Naive B cell (primary cell): ENCODE results near the gene SPDYE4. TPM values are rescaled to one million over a fixed set of nuclear protein-coding genes. Genes with fewer than 3 reads are reported as not detected.

Experiments
- ATAC-seq, 2 donors: fragments of 150-1000 bp; cut with Tn5 transposase; 2 replicates each; pipeline ENCODE4 v1.10.0; 2021; ENCODE audit warnings: low read depth in 2 of 2, mild to moderate bottlenecking in 2 of 2, moderate library complexity in 2 of 2
- DNase-seq: peaks from one replicate; pipeline ENCODE4 v3.0.0; 2022
- H3K27ac Mint-ChIP-seq, 6 donors: one replicate each; pipeline ENCODE4 v1.8.0; 2020 to 2022; ENCODE audit warnings: mild to moderate bottlenecking in 6 of 6, mixed read lengths in 6 of 6, moderate library complexity in 5 of 6, inconsistent platforms in 2 of 6
- H3K27me3 Mint-ChIP-seq, 3 donors: one replicate each; pipeline ENCODE4 v1.8.0; 2021 to 2022; ENCODE audit warnings: mixed read lengths in 3 of 3, mild to moderate bottlenecking in 1 of 3
- H3K36me3 Mint-ChIP-seq, 2 donors: one replicate each; pipeline ENCODE4 v1.8.0; 2020 to 2022; ENCODE audit warnings: mixed read lengths in 2 of 2, inconsistent platforms in 1 of 2, mild to moderate bottlenecking in 1 of 2
- H3K4me1 Mint-ChIP-seq, 3 donors: one replicate each; pipeline ENCODE4 v1.8.0; 2020 to 2022; ENCODE audit warnings: mixed read lengths in 3 of 3, inconsistent platforms in 1 of 3, mild to moderate bottlenecking in 1 of 3, moderate library complexity in 1 of 3
- H3K4me3 Mint-ChIP-seq, 8 donors: one replicate each; pipeline ENCODE4 v1.8.0; 2020 to 2022; ENCODE audit warnings: mild to moderate bottlenecking in 8 of 8, mixed read lengths in 8 of 8, moderate library complexity in 8 of 8, inconsistent platforms in 2 of 8
- H3K9me3 Mint-ChIP-seq, 7 donors: one replicate each; pipeline ENCODE4 v1.8.0; 2020 to 2022; ENCODE audit warnings: mixed read lengths in 7 of 7, mild to moderate bottlenecking in 5 of 7, inconsistent platforms in 2 of 7, moderate library complexity in 1 of 7
- polyA plus RNA-seq, 6 donors: library from polyadenylated mRNA; unstranded; fragments of 300-500 nt; fragmentation: Illumina TruSeq; gene quantifications; one replicate each; pipeline ENCODE4 v1.2.3, GENCODE V29; 2021; ENCODE audit warnings: low read depth in 6 of 6

SPDYE4 gene
- polyA plus RNA-seq, 6 donors from 2014 or later = not detected

DNA sequence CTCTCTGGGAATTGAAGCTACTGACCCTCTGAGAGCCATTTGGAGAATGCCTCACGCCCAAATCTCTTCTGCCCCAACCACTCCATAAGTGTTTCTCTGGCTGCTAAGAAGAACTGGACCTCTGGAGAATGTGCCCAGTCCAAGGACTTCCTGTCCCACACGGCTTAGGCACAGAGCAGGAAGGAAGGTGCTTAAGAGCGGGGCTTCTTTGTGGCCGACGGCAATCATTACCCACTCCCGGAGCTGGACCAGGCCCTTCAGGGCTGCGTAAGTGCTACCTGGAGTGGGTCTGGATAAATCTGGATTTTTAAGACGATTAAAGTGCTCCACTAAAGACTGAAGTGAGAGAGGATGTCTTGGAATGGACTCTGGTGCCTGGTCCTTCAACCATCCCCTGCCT lies 15.5 kb downstream of the SPDYE4 start:
- Mint-ChIP-seq H3K9me3 (peaks cover 0 to 2% (median 0%) of the 10 kb centered on the region in 7 donors), H3K27me3 (no peaks in the 10 kb centered on the region), H3K4me1 (peaks cover 32 to 35% (median 32%) of the 10 kb centered on the region in 3 donors), H3K27ac (peak overlapping the region in 5 of 6 donors; percentile 12 to 93 (median 62)), H3K4me3 (peak overlapping the region in 3 of 8 donors; percentile 1 to 74 (median 19)), H3K36me3 (no peaks in the 10 kb centered on the region)
- DNase-seq (no peak), ATAC-seq (no peak)

DNA sequence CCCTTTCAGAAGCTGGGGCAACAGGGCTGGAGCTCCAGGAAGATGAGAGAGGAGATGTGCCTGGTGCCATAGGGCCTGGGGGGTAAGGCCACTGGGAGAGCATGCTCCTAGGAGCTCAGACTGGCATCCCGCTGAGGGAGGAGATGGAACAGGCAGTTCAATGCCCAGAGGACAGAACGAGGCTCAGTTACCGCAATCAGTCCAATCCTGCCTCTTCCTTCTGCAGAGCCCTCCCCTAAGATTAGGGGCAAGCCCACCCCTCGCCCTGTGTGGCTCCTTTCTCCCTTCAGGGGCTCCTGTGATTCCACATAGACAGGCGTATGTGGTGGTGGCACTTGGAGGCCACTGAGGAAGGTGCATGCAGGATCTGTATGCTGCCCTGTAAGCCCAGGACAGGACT lies 16.1 kb downstream of the SPDYE4 start:
- ATAC-seq = no peak
- Mint-ChIP-seq H3K27ac (peak overlapping the region in 2 of 6 donors; percentile 24 to 79), H3K27me3 (no peaks in the 10 kb centered on the region), H3K36me3 (no peaks in the 10 kb centered on the region), H3K4me3 (peak overlapping the region in 2 of 8 donors; percentile 30 to 74), H3K9me3 (no peaks in the 10 kb centered on the region), H3K4me1 (peaks cover 32 to 35% (median 32%) of the 10 kb centered on the region in 3 donors)
- DNase-seq = no peak

DNA sequence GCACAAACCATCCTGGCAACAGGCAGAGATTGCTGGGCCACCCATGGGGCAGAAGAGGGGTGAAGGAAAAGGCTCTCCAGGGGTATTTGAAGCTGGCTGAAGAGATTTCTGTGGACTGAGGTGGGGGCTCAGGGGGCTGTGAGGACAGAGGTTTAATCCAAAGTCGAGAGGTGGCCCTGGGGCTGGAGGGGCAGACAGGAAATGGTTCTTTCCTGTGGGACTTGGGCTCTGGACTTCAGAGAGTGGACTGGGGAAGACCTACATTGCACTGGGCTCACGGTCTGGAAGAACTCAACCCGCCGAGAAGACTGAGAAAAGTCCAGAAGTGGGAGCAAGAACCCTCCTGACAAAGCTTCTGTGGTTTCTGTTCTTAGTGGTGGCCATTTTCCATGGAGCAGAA lies 16.6 kb downstream of the SPDYE4 start:
- Mint-ChIP-seq H3K36me3 (no peaks in the 10 kb centered on the region), H3K27me3 (peaks cover 0 to 4% (median 0%) of the 10 kb centered on the region in 3 donors), H3K4me1 (peaks cover 32% of the 10 kb centered on the region in 3 donors), H3K27ac (peak overlapping the region in 3 of 6 donors; percentile 41 to 62 (median 52)), H3K9me3 (no peaks in the 10 kb centered on the region), H3K4me3 (peak overlapping the region in 5 of 8 donors; percentile 19 to 81 (median 30))
- ATAC-seq = no peak
- no peak for DNase-seq

DNA sequence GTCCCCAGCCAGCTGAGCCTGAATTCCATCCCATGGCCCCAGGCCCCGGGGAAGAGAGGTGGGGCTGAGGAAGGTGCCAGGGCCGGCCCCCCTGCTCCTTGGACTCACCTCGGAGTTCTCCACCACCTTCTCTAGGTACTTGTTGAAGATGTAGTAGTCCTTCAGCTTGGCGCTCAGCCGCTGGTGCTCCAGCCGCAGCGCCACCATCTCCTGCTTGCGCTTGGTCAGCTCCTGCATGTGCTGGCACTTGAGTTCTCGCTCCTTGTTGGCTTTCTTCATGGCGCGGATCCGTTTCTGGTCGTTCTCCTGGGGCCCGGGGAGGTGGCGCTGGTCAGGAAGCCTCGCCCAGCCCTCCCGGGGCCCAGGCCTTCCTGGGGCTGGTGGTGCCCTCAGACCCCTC lies 17.0 kb downstream of the SPDYE4 start:
- no peak for ATAC-seq
- DNase-seq = no peak
- Mint-ChIP-seq H3K4me3 (peak overlapping the region in 3 of 8 donors; percentile 5 to 83 (median 81)), H3K27ac (no peak overlapping the region), H3K36me3 (no peaks in the 10 kb centered on the region), H3K27me3 (peaks cover 0 to 8% (median 3%) of the 10 kb centered on the region in 3 donors), H3K9me3 (no peaks in the 10 kb centered on the region), H3K4me1 (peaks cover 28 to 30% (median 29%) of the 10 kb centered on the region in 3 donors)

DNA sequence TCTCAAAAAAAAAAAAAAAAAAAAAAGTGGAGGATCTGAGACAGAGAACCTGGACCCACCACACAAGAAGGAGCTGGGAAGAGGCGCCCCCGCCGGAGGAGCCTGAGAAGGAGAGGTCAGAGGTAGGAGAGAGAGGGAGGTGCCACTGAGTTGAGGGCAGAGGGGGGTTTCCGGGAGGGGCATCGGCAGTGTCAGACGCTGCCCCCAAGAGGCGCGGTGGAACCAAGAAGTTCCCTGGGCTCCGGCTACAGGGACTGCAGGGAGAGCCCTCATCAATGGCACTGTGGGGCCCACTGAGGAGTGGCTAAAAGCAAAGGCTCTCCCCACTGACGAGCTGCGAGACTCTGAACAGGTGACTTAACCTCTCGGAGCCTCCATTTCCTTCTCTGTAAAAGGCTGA lies 17.9 kb downstream of the SPDYE4 start:
- Mint-ChIP-seq H3K27me3 (peaks cover 0 to 12% (median 11%) of the 10 kb centered on the region in 3 donors), H3K9me3 (no peaks in the 10 kb centered on the region), H3K36me3 (no peaks in the 10 kb centered on the region), H3K4me3 (peak overlapping the region; percentile 81 to 91 (median 84)), H3K27ac (peak overlapping the region in 5 of 6 donors; percentile 46 to 94 (median 78)), H3K4me1 (peaks cover 20 to 25% (median 24%) of the 10 kb centered on the region in 3 donors)
- peak; percentile 63 to 73 for ATAC-seq
- DNase-seq = peak; percentile 44

DNA sequence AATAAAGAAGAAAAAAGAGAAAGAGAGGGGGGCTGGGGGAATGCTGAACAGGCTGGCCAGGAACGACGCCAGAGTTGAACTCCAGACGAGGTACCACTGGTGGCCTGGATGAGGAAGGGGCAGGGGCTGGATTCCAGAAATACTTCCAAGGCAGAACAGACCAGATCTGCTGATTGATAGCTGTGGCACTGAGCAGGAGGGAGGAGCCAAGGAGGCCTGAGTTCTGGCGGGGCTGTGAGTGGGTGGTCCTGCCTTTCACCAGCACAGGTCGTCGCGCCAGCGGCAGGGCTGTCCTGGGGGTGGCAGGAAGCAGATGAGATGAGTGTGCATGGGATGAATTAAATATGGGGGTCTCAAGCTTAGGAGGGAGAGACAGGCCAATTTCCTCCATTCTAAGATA lies 19.2 kb downstream of the SPDYE4 start:
- Mint-ChIP-seq H3K9me3 (no peaks in the 10 kb centered on the region), H3K27me3 (peaks cover 0 to 14% (median 11%) of the 10 kb centered on the region in 3 donors), H3K27ac (peak overlapping the region in 4 of 6 donors; percentile 20 to 83 (median 68)), H3K4me1 (peaks cover 16 to 19% (median 17%) of the 10 kb centered on the region in 3 donors), H3K36me3 (no peaks in the 10 kb centered on the region), H3K4me3 (peak overlapping the region in 4 of 8 donors; percentile 32 to 83 (median 71))
- ATAC-seq (no peak), DNase-seq (no peak)

DNA sequence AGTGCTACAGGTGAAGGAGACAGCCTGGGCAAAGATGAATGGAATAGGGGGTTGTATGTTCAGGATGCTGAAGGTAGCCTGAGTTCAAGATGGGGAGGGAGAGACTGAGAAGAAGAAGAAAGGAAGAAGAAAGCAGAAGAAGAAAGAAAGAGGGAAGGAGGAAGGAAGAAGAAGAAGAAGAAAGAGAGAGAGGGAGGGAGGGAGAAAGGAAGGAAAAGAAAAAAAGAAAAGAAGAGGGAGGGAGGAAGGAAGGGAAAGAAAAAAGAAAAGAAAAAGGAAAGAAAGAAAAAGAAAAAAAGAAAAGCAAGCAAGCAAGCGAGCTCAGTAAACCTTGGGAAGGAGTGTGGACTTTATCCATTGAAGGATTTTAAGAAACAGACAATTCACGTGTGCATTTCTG lies 21.6 kb downstream of the SPDYE4 start:
- Mint-ChIP-seq H3K36me3 (no peaks in the 10 kb centered on the region), H3K4me1 (peaks cover 14 to 17% (median 16%) of the 10 kb centered on the region in 3 donors), H3K27ac (peak overlapping the region in 1 of 6 donors; percentile 75), H3K4me3 (peak overlapping the region in 1 of 8 donors; percentile 29), H3K27me3 (peaks cover 0 to 14% (median 11%) of the 10 kb centered on the region in 3 donors), H3K9me3 (no peaks in the 10 kb centered on the region)
- ATAC-seq (no peak), DNase-seq (no peak)

DNA sequence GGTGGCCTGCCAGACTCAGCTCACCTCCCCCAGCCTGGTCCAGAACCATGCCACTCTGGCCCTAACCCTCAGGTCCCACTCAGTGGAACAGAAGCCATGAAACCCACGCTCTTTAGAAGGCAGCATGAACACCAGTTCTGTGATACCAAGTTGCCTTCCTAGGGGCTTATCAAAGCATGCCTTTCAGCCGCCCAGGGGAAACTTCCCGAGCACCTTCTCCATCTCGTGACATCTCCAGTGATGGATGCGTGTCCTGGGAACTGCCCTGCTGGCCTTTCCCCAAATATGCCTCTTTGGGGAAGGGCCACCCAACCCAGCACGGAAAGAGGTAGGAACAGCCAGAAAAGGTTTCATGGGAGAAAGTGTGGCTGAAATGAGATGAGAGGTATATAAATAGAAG lies 22.0 kb downstream of the SPDYE4 start:
- DNase-seq (no peak), ATAC-seq (no peak)
- Mint-ChIP-seq H3K27me3 (peaks cover 0 to 17% (median 11%) of the 10 kb centered on the region in 3 donors), H3K4me1 (peaks cover 14 to 17% (median 16%) of the 10 kb centered on the region in 3 donors), H3K27ac (peak overlapping the region in 1 of 6 donors; percentile 47), H3K9me3 (peaks cover 0 to 2% (median 0%) of the 10 kb centered on the region in 7 donors), H3K36me3 (no peaks in the 10 kb centered on the region), H3K4me3 (peak overlapping the region in 1 of 8 donors; percentile 29)

DNA sequence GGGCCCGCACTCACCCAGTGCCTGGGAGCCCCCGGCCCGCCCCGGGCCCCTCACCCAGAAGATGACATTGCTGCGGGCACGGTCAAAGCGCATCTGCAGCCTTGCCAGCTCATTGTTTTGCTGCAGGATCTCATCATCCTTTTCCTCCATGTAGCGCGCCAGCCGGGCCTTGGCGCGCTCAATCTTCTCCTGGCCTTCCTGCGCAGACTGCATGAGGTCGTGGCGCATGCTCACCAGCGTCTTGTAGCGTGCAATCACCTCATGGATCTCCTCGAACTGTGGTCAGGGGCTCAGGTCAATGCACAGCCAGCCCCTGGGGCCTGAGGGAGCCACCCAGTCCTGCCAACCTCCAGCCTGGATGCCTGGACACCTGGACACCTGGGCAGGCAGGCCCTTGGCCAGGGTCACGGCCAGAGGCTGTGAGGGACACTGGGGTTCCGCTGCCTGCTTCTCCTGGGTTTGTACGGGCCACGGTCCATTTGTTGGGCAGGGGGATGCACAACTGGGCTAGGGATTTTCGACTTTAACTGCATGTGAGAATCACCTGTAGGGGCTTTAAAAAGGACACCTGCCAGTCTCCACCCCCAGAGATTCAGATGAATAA lies 22.9 kb downstream of the SPDYE4 start:
- DNase-seq = no peak
- Mint-ChIP-seq H3K4me1 (peaks cover 8 to 11% (median 9%) of the 10 kb centered on the region in 3 donors), H3K9me3 (peaks cover 0 to 3% (median 0%) of the 10 kb centered on the region in 7 donors), H3K4me3 (no peak overlapping the region), H3K36me3 (no peaks in the 10 kb centered on the region), H3K27me3 (peaks cover 0 to 24% (median 15%) of the 10 kb centered on the region in 3 donors), H3K27ac (no peak overlapping the region)
- ATAC-seq = no peak

DNA sequence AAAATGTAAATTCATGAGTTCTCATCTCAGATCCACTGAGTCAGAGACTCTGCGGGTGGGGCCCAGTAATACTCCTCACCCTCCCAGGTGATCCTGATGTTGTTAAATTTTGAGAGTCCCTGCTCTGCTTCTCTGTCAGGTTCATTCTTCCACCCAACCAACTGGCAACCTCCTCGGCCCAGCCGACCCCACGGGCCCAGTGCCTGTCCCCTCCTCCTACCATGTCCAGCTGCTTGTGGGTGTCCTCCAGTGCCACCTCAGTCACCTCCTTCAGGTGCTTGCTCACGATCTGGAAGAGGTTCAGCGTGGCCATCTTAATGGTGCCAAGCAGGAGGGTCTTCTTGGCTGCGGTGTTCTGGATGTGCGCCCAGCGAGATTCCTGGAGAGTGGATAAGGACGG lies 23.5 kb downstream of the SPDYE4 start:
- no peak for DNase-seq
- no peaks in the 10 kb centered on the region for H3K36me3 Mint-ChIP-seq
- H3K4me1 Mint-ChIP-seq = peaks cover 3 to 5% (median 3%) of the 10 kb centered on the region in 3 donors
- peaks cover 0 to 30% (median 17%) of the 10 kb centered on the region in 3 donors for H3K27me3 Mint-ChIP-seq
- no peak overlapping the region for H3K27ac Mint-ChIP-seq
- H3K9me3 Mint-ChIP-seq = peaks cover 0 to 3% (median 0%) of the 10 kb centered on the region in 7 donors
- H3K4me3 Mint-ChIP-seq = no peak overlapping the region
- no peak for ATAC-seq

DNA sequence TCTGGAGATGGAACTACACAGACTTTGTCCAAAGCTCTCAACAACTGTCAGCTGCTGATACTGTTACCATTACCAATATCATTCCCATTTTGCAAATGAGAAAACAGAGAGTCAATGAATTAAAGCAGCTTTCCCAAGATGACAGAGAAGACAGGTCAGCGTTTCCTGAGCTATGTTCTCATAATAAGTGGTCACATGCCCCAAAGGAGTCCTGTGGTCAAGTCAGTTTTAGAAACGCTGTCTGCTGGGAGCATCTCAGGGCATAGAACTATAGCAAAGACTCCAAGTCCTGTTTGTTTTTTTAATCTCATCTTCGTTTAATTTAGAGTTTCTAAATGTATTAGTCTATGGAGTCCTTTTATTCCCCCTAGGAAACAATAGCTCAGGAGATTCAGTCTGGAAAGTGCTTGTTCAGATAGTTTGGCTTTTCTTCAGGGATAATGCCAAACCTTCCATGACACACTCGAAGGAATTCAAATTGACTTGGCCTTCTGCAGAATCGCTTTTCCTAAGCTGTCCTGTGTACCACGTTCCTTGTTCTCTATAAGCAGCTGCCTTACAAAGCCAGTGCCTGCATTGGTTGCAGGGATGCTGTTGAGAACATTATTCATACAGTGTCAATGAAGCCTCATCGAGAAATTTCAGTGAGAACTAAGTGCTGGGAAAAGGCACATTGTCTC lies 25.8 kb downstream of the SPDYE4 start:
- ATAC-seq = no peak
- DNase-seq = no peak
- Mint-ChIP-seq H3K36me3 (no peaks in the 10 kb centered on the region), H3K27ac (no peak overlapping the region), H3K9me3 (peaks cover 0 to 3% (median 0%) of the 10 kb centered on the region in 7 donors), H3K4me3 (no peak overlapping the region), H3K27me3 (peaks cover 0 to 31% (median 23%) of the 10 kb centered on the region in 3 donors), H3K4me1 (peaks cover 0 to 1% (median 0%) of the 10 kb centered on the region in 3 donors)

DNA sequence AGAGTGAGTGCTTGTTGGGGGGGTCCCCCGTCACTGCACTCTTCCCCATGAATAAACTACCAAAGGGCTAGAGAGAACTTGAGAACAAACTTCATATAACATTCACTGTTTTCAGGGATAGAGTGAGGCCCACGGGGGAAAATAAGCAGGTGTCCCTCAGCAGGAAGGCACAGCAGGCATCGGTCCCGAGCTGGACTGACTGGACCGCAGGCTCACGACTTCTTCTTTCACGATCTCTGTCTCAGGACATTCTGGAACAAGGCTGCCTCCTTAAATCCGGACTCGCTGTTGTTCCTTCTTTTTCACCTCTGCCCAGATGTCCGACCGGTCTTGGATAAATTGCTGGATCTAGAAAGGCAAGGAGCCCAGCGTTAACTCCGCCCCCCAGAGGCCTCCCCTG lies 28.5 kb downstream of the SPDYE4 start:
- H3K4me1 Mint-ChIP-seq = peaks cover 0 to 6% (median 5%) of the 10 kb centered on the region in 3 donors
- peaks cover 0 to 17% (median 17%) of the 10 kb centered on the region in 3 donors for H3K27me3 Mint-ChIP-seq
- H3K36me3 Mint-ChIP-seq = no peaks in the 10 kb centered on the region
- ATAC-seq (no peak), DNase-seq (no peak)
- H3K27ac Mint-ChIP-seq = peak overlapping the region in 1 of 6 donors; percentile 27
- H3K4me3 Mint-ChIP-seq = no peak overlapping the region
- H3K9me3 Mint-ChIP-seq = peaks cover 0 to 3% (median 0%) of the 10 kb centered on the region in 7 donors

DNA sequence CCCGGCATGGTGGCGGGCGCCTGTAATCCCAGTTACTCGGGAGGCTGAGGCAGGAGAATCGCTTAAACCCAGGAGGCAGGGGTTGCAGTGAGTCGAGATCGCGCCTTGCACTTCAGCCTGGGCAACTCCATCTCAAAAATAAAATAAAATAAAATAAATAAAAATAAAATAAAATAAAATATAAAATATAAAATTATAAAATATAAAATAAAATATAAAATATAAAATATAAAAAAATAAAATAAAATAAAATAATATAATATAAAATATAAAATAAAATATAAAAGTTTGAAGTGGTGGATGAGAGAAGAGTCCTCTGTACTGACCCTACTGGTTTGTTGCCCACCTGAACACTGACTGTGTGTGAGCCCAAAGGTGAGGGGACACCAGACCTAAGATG lies 28.9 kb downstream of the SPDYE4 start:
- peaks cover 0 to 3% (median 0%) of the 10 kb centered on the region in 7 donors for H3K9me3 Mint-ChIP-seq
- H3K27me3 Mint-ChIP-seq = peaks cover 0 to 17% (median 17%) of the 10 kb centered on the region in 3 donors
- no peak overlapping the region for H3K4me3 Mint-ChIP-seq
- H3K36me3 Mint-ChIP-seq = no peaks in the 10 kb centered on the region
- no peak for ATAC-seq
- peak overlapping the region in 1 of 6 donors; percentile 27 for H3K27ac Mint-ChIP-seq
- peaks cover 0 to 6% (median 5%) of the 10 kb centered on the region in 3 donors for H3K4me1 Mint-ChIP-seq
- DNase-seq = no peak
